HG03354 (cell line): ENCODE results near the gene R3HDML.
"Not testable (repeated sequence)": the region's sequence is repeated elsewhere in the genome, so short reads cannot be mapped to it uniquely, and the experiment has no call there.

Experiments used
- ATAC-seq: cut with Tn5 transposase; IDR thresholded peaks from one replicate; pipeline ENCODE4 v1.9.1; 2021; ENCODE audit warnings: mild to moderate bottlenecking; ENCODE audit not compliant: unreplicated experiment, poor library complexity, severe bottlenecking

Gene R3HDML

GRCh38 chr20:44336725-44337380, at the start of gene R3HDML:
R3HDML (plus strand) TSS chr20:44337043; CDS start chr20:44337158, 115 bp downstream.
- ATAC-seq, result no peak

- no peak for ATAC-seq
These were observed 49.4 kb upstream of the R3HDML start for GRCh38 chr20:44287272-44288097.

GRCh38 chr20:44288252-44288651, 48.6 kb upstream of the R3HDML start:
- no peak for ATAC-seq

GRCh38 chr20:44291754-44292153, 45.1 kb upstream of the R3HDML start:
- ATAC-seq, result no peak

GRCh38 chr20:44296011-44296410, 40.8 kb upstream of the R3HDML start:
- no peak for ATAC-seq

- no peak for ATAC-seq
These were observed 39.1 kb upstream of the R3HDML start for GRCh38 chr20:44297721-44298120.

GRCh38 chr20:44299011-44299535, 37.8 kb upstream of the R3HDML start:
- ATAC-seq, result not testable (repeated sequence)

- ATAC-seq, result no peak
These were observed 35.6 kb upstream of the R3HDML start for GRCh38 chr20:44301285-44301684.

- no peak for ATAC-seq
These were observed 34.7 kb upstream of the R3HDML start for GRCh38 chr20:44302026-44302669.

GRCh38 chr20:44302736-44303135, 34.1 kb upstream of the R3HDML start:
- no peak for ATAC-seq

GRCh38 chr20:44304383-44304782, 32.5 kb upstream of the R3HDML start:
- no peak for ATAC-seq

- ATAC-seq, result no peak
These were observed 29.9 kb upstream of the R3HDML start for GRCh38 chr20:44306927-44307326.

GRCh38 chr20:44309763-44310663, 26.8 kb upstream of the R3HDML start:
- peak; percentile 7 for ATAC-seq

GRCh38 chr20:44310664-44311639, 25.9 kb upstream of the R3HDML start, which contains the start of gene FITM2:
FITM2 (minus strand) TSS chr20:44311202; CDS start chr20:44311148, 54 bp downstream.
- ATAC-seq, result peak; percentile 92

GRCh38 chr20:44314870-44315269, 22.0 kb upstream of the R3HDML start:
- ATAC-seq, result no peak

GRCh38 chr20:44319839-44320422, 16.9 kb upstream of the R3HDML start:
- no peak for ATAC-seq

- no peak for ATAC-seq
These were observed 12.5 kb upstream of the R3HDML start for GRCh38 chr20:44324343-44324742.
